NCI-H2107 treated with DMSO at 0.1 percent for 48 hours (cell line): ENCODE data around the gene ALDH1A2.
A peak's percentile ranks its signal among the peaks of the same experiment; 100 is the strongest.
"Not testable (repeated sequence)": the region's sequence is repeated elsewhere in the genome, so short reads cannot be mapped to it uniquely, and the experiment has no call there.

Experiments used
- DNase-seq: peaks from one replicate; lab custom pipeline; 2025; ENCODE audit not compliant: unreplicated experiment; lab: John Stamatoyannopoulos, UW

The ALDH1A2 gene

GRCh38 chr15:58043192-58043903, 22.2 kb downstream of the ALDH1A2 start:
- no peak for DNase-seq

DNA sequence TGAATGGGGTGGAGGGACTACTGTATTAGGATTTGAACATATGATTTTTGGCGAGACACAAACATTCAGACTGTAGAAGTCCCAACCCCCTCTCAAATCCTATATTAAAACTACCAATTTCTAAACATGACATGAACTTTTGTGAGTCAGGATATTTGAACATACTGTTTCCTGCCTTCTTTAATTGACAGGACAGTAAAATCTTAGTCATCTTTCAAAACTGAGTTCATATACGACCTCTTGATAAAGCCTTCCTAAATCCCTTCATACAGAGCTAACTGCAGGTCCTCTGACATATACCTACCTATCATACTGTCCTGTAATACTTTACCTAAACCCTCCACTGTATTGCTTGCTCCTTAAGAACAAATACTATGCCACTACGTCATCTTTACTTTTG, 23.5 kb downstream of the ALDH1A2 start:
- DNase-seq = no peak

DNA sequence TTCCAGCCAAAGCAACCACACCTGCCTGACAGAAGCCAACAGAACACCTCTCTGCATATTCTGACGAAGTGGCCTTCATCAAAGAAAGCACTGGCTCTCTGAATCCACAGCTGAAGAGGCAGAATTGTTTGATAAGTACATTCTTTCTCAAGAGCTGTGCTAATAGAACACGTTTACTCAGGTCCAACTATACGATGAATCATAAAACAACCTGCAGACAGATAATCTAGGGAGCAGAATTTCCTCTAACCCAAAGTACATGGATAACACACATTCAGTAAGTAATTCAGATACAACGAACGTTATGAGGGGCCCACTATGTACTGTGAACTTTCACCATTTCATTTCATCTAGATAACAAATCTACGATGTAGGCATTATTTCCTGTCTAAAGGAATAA, 25.4 kb downstream of the ALDH1A2 start:
- no peak for DNase-seq

DNA sequence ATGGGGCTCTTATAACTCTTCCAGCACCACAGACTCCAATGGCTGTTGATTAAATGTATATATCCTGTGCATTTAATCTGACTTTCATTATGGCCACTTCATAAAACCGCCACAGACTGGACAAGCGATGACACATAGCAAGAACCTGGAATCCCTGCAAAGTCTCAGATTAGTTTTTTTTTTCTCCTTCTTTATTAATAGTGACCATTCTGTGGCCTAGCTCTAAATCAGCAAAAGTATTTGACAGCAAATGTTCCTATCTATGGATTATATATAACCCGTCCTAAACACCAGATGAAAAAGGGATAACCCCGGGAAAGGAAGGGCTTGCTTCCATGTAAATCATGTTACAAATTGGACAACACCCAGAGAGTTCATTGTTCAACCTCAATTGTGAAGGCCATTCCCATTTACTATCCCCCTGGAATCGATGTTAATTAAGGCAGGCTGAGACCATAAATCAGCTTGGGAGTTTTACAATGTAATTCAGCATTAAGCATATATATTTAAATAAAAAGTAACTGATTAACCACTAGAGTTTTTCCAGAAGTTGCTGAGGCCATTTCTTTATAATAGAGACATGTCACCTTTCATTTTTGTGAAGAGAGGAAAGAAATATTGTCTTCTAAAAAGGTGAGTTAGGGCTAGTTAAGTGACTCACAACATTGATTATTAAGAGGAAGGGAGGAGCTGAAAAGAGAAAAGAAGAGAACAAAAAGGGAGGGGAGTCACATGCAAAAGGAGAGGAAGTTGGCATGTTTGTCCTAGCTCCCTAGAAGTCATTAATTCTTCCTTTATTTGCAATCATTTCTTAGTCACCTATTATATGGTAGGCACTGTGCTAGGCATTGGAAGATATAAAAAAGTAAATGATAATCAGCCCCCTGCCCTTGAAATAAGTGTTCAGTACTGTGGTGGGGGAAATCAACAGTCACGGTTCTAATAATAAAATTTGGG, 26.2 kb downstream of the ALDH1A2 start:
- no peak for DNase-seq

DNA sequence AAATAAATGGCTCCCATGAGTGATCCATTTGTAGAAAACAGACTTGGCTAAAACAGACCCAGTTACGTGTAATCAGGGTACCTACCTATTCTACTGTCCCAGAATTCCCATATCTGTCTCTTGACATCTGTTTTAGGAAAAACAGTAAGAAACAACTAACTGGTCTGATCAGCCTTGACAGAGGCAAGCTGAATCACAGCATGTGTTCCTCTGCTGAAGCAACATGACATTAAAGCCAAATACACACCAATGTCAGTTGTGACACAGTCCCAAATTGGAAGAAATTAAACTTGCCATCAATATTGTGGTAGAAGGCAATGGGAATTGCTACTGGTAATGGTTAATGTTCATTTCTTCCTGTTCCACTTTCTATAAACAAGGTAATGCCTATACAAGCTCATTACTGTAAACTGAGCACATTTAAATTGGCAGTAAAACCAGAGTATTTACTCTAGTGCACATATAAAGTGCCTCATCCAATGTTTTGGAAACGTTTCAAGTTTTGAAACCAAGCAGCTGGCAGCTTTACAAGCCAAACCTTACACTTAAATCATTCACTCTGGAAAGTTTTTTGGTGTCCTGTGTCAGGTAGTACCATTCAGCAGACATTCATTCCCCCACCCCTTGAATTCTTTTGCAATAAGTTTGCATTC, 27.0 kb downstream of the ALDH1A2 start:
- peak; percentile 36 for DNase-seq

DNA sequence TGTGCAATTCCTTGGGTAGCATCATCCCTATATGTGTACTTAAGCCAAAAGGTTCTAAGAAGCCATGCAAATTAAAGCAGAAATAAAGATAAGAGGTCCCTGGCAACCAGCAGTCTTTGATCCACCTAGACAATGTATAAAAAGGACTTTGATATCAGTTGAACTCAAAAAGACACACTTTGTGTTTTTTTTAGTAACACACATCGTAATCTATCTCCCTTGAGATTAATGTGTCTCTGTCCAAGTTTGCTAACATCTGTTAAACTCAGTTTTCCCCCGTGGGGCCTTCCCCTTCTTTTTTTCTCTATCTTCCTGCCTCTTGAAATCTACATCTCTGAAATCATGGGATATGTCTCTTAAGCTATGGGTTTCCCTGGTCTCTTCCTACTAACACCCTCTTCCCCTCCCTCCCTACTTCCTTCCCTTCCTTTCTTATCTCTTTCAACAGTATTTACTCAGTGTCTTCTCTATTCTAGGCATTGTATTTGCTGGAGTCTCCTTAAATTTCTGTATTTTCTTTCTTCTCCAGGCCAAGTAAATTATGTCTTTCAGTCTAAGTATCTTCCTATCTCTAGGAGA, 27.7 kb downstream of the ALDH1A2 start:
- no peak for DNase-seq

- DNase-seq = no peak
Measured at GRCh38 chr15:58036579-58036978, 28.9 kb downstream of the ALDH1A2 start.

DNA sequence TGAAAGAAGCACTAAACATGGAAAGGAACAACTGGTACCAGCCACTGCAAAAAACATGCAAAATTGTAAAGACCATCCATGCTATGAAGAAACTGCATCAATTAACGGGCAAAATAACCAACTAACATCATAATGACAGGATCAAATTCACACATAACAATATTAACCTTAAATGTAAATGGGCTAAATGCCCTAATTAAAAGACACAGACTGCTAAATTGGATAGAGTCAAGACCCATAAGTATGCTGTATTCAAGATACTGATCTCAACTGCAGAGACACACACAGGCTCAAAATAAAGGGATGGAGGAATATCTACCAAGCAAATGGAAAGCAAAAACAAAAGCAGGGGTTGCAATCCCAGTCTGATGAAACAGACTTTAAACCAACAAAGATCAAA, 37.1 kb downstream of the ALDH1A2 start:
- not testable (repeated sequence) for DNase-seq

GRCh38 chr15:58026552-58026951, 39.0 kb downstream of the ALDH1A2 start:
- no peak for DNase-seq

- DNase-seq = no peak
Measured at GRCh38 chr15:58026051-58026450, 39.5 kb downstream of the ALDH1A2 start.

GRCh38 chr15:58021332-58022230, 43.9 kb downstream of the ALDH1A2 start:
- DNase-seq = no peak

- no peak for DNase-seq
Measured at GRCh38 chr15:58019503-58020376, 45.8 kb downstream of the ALDH1A2 start.

GRCh38 chr15:58017869-58018268, 47.6 kb downstream of the ALDH1A2 start:
- no peak for DNase-seq

DNA sequence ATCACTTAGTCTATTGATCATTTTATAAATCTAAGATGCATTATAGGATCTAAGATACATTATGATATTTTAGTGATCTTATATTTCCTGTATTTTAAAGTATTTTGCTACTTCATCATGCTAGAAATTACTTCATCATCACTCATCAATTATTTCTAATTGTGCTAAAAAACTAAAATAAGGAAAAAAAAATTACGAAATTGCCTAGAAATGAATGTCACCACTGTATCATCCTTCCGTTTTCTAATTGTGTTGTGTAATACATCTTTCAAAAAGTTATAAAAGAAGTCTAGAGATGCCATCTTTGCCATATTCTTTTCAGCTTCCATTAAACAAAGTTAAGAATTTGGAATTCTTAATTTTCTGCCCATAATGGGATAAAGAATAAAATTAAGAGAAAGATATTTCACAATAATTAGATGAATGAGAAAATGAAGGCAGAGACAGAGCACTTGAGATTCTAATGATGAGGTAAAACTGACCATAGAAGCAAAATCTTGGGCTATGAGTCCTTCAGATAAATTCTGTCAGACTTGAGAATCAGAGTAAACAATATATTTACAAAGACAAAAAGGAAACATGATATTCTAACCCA, 48.8 kb downstream of the ALDH1A2 start:
- DNase-seq = no peak

DNA sequence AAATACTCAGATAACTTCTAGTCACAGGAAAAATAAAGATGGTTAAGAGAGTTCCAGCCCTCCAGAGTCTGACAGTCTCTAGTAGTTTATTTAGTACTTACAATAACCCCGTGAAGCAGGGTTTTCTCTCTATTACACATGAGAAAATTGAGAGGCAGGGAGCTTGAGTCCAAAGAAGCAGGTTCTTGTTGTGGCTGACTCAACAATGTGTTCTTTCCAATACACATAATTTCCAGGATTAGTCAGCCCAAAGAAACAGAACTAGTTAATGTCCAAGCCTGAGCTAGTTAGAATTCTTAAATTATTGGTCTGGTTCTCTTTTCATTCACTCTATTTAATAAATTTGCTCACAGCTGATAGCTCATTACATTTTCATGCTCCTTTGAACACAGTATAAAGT, 49.9 kb downstream of the ALDH1A2 start:
- DNase-seq = no peak

DNA sequence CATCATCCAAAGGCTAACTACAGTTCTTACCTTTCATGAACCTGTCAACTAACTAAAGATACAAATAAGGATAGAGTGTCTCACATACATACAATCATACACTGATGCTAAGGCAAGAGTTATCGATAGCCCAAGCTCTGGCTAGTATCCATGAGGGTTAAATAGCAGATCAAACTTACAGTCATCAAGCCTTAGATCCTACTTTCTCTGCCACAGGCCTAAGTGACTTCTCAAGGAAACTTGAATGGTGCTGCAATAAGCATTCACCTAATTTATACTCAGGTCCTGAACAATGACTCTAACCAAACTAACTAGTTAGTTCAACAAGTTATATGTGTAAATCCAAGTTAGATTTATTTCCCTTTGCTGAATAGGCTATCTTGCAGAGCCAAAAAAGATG, 51.0 kb downstream of the ALDH1A2 start:
- DNase-seq = no peak

DNA sequence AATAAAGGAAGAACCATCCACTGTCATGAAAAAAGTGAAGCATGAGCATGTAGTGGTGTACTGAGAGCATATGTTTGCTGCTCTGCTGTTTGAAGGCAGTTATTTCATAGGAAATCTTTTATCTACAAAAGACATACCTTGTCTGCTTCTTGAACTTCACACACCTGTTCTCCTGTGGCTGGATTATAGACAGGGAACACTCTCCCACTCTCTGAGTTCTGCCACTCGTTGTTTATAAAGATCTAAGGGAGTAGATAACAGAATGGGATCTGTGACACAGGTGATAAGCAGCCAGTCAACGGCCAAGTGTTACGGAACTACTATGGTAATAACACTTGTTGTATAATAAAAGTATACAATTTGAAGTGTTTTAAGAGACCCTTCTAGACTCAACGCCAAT, 51.5 kb downstream of the ALDH1A2 start:
- DNase-seq = no peak

DNA sequence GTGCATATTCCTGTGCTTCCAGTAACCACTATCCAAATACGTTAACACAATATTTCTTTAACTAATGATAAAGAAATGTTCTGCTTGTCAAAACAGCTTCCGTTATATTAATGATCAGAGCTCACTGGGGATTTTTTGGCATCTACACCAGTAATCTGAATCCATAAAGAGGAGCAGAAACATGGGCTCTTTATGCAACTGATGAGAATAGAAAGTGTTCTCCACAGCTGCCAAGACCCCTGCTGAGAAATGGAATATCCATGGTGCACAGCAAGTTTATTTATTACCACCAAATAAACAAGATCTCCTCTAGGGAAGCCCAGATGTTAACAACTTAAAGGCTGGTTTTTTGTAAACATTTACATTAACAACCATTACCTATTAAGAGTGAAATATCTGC, 54.5 kb downstream of the ALDH1A2 start:
- DNase-seq = no peak

DNA sequence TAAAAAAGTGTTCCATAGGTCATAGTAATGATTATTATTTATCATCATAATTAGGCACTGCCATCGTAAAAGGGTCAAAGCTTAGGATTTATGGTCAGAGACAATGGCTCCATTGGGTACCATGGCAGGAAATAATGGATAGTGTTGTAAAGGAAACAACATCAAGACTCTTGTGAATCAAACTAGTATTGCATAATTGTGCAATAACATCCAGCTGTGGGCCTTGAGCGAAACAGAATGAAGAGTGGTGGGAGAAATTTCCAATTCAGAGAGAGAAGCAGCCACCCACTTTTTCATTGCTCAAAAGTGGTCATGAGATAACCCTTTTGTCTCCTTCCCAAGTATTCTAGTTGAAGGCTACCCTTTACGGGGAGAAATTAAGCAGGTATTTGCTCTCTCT, 61.7 kb downstream of the ALDH1A2 start:
- DNase-seq = no peak
